NCI-H82 (cell line): ENCODE data around the gene FGGY.
"Not testable (repeated sequence)": the region's sequence is repeated elsewhere in the genome, so short reads cannot be mapped to it uniquely, and the experiment has no call there.

Source experiments
- DNase-seq: peaks from one replicate; lab custom pipeline; 2025; lab: John Stamatoyannopoulos, UW

FGGY gene

GRCh38 chr1:59482986-59483385 is 186.1 kb downstream of the FGGY start:
- no peak for DNase-seq

- DNase-seq, result no peak
Observed at GRCh38 chr1:59484096-59484495, 187.2 kb downstream of the FGGY start.

DNA sequence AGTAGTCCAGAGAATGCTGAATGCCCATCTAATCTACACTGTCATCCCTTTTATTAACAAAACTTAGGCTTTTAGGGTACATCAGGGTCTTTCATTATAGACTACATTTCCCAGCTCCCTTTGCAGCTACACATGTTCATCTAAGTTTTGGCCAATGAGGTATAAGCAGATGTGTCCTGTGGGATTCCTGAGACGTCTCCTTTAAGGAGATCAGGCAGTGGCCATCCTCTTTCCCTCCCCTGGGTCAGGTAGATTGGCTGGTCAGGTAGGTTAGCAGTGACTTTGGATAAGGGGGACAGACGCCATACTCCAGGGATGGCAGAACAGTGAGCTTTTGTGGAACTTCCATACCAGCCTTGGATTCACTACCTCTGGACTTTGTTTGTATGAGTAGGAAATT is 188.3 kb downstream of the FGGY start:
- no peak for DNase-seq

DNA sequence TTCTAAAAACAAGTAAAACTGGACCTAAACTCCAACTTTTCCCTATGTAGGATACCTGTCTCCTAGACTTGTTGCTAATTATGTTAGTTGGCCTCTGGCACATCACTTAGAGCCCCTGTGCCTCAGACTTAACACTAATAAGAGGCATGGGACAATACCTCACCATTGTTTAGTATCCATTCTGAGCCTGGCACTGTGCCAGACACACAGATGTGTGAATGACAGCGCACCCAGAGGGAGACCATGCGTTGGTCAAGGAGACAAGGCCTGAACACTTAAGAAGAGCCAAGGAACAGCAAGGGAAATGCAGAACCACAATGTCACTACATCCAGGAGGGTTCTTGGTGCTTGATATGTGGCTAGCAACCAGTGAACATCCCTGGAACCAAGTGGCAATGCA is 189.1 kb downstream of the FGGY start:
- peak; percentile 80 for DNase-seq

GRCh38 chr1:59486615-59487014 is 189.7 kb downstream of the FGGY start:
- no peak for DNase-seq

DNA sequence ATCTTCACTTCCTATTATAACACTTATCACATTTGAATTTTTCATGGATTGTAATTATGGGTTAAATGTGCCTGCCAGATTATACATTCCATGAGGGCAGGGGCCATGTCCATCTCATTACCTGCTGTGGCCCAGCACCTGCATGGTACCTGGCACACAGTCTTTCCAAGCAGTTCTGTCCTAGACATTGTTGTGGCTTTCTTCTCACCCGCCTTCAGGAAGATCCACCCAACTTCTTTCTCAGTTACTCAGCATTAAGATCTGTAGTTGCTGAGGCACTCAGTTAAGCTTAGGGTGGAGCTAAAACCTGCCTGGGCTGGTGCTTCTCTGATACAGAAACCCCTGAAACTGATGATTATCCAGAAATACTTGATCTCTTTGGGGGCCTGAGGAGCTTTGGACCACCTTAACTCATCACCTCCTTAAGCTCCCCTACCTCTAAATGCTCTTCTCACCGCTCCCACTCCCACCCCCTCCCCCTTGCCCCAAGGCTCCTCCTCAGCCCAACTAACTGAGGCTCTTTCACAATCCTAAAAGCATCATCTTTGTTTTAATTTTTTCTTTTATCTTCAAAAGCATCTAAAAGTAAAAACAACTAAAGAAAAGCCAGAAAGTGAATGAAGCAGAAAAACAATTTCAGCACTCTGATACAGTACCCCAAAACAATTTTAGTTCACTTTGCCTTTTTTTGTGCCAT is 190.6 kb downstream of the FGGY start:
- DNase-seq, result no peak

DNA sequence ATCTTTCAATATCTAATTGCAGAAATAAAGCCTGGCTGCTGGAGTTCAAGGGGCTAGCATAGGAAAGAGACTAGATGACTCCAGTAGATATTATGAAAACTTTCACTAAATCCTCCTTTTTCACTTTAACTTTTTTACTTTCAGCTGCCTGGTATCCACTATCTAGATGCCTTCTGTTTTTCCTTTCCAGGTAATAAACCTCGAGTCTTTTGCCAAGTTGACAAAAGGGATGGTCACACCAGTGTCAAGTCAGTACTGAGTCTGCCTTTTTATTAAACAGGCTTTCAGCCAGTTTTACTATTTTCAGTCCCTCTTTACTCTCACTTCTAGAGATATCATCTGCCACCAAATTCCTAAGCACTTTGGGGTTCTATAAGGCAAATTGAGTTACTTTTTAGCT is 195.6 kb downstream of the FGGY start:
- no peak for DNase-seq

DNA sequence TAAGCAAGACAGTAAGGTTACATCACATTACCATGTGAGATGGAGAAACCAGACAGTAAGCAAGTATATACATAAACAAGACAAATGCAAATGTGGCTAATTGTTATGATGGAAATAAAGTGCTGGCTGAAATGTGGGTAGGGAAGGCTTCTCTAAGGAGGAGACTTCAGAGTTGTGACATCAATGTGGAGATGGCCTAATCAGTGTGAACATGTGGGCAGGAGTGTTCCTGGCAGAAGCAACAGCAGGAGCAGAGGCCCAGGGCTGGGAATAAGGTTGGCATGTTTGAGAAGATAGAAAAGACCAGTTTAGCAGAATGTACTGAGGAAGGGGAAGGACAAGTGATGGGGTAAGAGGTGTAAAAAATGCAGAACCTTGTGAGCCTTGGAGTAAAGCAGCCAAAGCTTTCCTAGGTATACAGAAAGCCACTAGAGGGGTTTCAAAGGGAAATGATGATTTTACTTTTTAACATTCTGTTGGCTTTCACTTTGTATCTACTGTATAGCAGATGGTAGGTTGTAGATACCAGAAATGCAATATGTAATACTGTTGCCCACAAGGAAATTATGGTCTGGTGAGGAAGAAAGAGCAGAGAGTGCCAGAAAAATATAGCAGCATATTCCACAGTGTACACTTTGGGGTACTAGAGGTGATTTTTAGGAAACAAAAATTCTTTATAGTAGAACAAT is 197.4 kb downstream of the FGGY start:
- DNase-seq, result no peak

DNA sequence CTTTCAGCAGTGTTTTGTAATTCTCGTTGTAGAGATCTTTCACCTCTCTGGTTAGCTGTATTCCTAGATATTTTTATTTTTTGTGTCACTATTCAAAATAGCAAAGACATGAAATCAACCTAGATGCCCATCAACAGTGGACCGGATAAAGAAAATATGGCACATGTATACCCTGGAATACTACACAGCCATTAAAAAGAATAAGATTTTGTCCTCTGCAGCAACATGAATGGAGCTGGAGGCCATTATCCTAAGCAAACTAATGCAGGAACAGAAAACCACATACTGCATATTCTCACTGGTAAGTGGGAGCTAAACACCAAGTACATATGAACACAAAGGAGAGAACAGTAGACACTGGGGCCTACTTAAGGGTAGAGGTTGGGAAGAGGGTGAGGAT is 199.3 kb downstream of the FGGY start:
- not testable (repeated sequence) for DNase-seq

- DNase-seq, result no peak
Observed at GRCh38 chr1:59497616-59498015, 200.7 kb downstream of the FGGY start.

GRCh38 chr1:59498640-59499039 is 201.7 kb downstream of the FGGY start:
- DNase-seq, result peak; percentile 11

DNA sequence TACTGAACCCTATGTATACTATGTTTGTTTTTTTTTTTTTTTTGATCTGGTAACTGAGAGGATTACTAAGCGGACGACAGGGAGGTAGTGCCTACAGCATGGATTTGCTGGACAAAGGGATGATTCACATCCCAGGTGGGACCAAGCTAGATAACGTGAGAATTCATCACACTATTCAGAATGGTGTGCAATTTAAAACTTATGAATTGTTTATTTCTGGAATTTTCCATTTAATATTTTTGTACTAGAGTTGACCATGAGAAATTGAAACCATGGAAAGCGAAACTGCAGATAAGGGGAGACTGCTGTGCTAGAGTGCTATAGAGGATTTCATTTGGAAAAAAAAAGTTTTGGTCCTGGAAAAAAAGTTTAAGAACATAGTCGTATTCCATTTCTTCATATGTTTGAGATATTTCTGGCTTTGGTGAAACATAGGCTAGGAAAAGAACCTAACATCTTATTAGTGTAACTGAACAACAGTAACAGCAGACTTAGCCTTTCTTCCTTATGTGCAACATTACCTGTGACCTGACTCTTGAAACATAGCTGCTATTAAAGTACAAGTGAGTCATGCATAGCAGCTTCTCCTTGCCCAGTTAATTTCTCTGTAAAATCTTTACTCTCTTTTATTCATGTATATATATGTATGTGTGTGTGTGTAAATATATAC is 202.5 kb downstream of the FGGY start:
- no peak for DNase-seq

GRCh38 chr1:59499943-59500569 is 203.2 kb downstream of the FGGY start:
- DNase-seq, result no peak

DNA sequence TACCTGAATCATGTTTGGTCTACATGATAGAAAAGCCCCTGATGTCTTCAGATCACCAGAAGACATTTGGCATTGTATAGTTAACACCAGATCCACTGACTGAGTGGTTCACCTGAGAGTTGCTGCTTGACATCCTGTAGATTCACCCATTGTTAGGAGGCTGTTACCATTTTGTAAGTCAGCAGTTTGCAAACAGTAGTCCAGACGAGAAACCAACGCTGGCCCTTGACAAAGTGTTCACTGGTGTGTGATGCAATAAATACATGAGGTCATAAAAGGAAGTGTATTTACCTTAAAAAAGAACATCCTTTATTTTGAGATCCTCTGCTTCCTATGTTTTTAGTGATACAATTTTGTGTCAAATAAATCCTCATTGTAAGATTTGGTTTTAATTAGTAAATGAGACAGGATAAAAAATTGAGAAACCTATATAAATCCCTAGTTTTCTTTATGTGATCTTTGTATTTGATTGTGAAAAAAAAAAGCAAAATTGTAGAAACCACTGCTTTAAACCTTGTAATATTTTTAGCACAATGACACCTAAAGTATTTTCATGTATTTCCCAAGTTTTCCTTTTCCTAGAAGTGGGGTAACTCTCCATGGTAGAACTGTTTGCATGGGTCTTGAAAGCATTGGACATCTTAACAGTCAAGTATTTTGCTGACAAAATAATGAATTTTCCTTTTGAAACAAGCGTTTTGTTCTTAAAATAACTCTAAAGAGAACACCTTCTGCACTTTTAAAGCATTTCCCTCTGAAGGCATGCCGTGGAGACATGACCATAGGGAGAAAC is 204.3 kb downstream of the FGGY start:
- no peak for DNase-seq

- no peak for DNase-seq
Observed at GRCh38 chr1:59502009-59502691, 205.3 kb downstream of the FGGY start.

GRCh38 chr1:59504276-59504675 is 207.4 kb downstream of the FGGY start:
- DNase-seq, result peak; percentile 76

GRCh38 chr1:59505596-59506028 is 208.7 kb downstream of the FGGY start:
- peak; percentile 94 for DNase-seq

GRCh38 chr1:59506952-59507351 is 210.1 kb downstream of the FGGY start:
- peak; percentile 55 for DNase-seq

- DNase-seq, result peak; percentile 99
Observed at GRCh38 chr1:59509341-59509875, 212.5 kb downstream of the FGGY start.

GRCh38 chr1:59510249-59510648 is 213.4 kb downstream of the FGGY start:
- no peak for DNase-seq
